ENCODE data around the gene ANXA1.

DNA sequence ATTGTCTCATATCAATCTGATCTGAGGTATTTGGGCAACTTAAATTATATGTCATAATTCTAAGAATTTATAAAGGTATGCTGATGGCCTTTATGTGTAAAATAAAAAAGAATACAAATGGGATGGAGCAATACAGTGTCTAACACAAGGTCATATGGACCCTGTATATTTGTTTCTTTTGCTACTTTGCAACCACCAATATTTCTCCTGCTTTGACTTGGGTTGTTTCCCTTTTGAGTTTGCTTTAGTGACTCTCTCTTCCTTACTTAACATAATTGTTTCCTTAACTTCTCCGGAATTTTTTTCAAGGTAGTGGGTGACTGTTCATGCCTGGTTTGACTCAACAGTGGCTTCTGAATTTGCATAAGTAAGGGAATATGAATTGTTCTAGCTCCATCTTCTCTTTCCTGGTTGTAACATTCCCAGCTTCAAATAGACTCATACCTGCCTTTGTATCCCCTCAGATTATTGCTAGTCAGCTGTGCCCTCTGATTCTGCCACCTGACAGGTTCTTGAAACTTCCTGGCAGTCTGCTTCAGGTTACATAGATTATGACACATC is 30.2 kb upstream of the ANXA1 start:
- no peak for TF ChIP-seq POLR2A (IDR thresholded peaks at IDR 0.05; ENCODE audit: low read depth, low read length)
- no peak for TF ChIP-seq SPI1 (IDR thresholded peaks at IDR 0.05; ENCODE audit: low read depth, low read length)
- no peak for TF ChIP-seq POLR2AphosphoS5 (IDR thresholded peaks at IDR 0.05; ENCODE audit: low read depth, low read length)
- no peak for TF ChIP-seq TAF1 (IDR thresholded peaks at IDR 0.05; ENCODE audit: low read depth, low read length)
- TF ChIP-seq PAX5 (IDR thresholded peaks at IDR 0.05; ENCODE audit: insufficient read depth, low read length, severe bottlenecking): no peak
- no peak for TF ChIP-seq POU2F2 (IDR thresholded peaks at IDR 0.05; ENCODE audit: low read depth, low read length)

All from GM12891 (cell line).